HG03159 (cell line): ENCODE measurements around the gene CERS4.
"Not testable (repeated sequence)": the region's sequence is repeated elsewhere in the genome, so short reads cannot be mapped to it uniquely, and the experiment has no call there.

Experiments used
- ATAC-seq: cut with Tn5 transposase; IDR thresholded peaks from one replicate; pipeline ENCODE4 v1.9.1; 2021; ENCODE audit warnings: mild to moderate bottlenecking, moderate library complexity; ENCODE audit not compliant: unreplicated experiment

CERS4 gene

GRCh38 chr19:8208922-8209461, at the start of gene CERS4:
TSS of gene CERS4 (plus strand) at chr19:8209370. CDS start at chr19:8251077, 41,707 bp downstream.
- peak; percentile 46 for ATAC-seq

GRCh38 chr19:8161135-8161646, 48.0 kb upstream of the CERS4 start:
- no peak for ATAC-seq

- no peak for ATAC-seq
These were observed 45.4 kb upstream of the CERS4 start for GRCh38 chr19:8163759-8164158.

- ATAC-seq: no peak
These were observed 41.2 kb upstream of the CERS4 start for GRCh38 chr19:8167985-8168384.

- ATAC-seq: no peak
These were observed 40.6 kb upstream of the CERS4 start for GRCh38 chr19:8168537-8168936.

- no peak for ATAC-seq
These were observed 34.5 kb upstream of the CERS4 start for GRCh38 chr19:8174706-8175105.

- ATAC-seq: no peak
These were observed 29.2 kb upstream of the CERS4 start for GRCh38 chr19:8180018-8180417.

GRCh38 chr19:8184274-8184673, 24.9 kb upstream of the CERS4 start:
- ATAC-seq: no peak

GRCh38 chr19:8185343-8186068, 23.7 kb upstream of the CERS4 start:
- no peak for ATAC-seq

- ATAC-seq: no peak
These were observed 16.8 kb upstream of the CERS4 start for GRCh38 chr19:8192221-8192820.

- no peak for ATAC-seq
These were observed 14.5 kb upstream of the CERS4 start for GRCh38 chr19:8194528-8195267.

GRCh38 chr19:8196271-8196927, 12.8 kb upstream of the CERS4 start:
- no peak for ATAC-seq

- ATAC-seq: not testable (repeated sequence)
These were observed 5.7 kb upstream of the CERS4 start for GRCh38 chr19:8203288-8204120.

GRCh38 chr19:8204961-8205360, 4.2 kb upstream of the CERS4 start:
- no peak for ATAC-seq

- ATAC-seq: no peak
These were observed 2.8 kb upstream of the CERS4 start for GRCh38 chr19:8206147-8207087.

GRCh38 chr19:8207326-8207725, 1.8 kb upstream of the CERS4 start:
- ATAC-seq: not testable (repeated sequence)

- no peak for ATAC-seq
These were observed 850 bp upstream of the CERS4 start for GRCh38 chr19:8208119-8208921.
